Naive B cell (primary cell): ENCODE data around the gene IL1B. TPM values are rescaled to one million over a fixed set of nuclear protein-coding genes. Genes with fewer than 3 reads are reported as not detected.
A peak's percentile ranks its signal among the peaks of the same experiment; 100 is the strongest.

Experiments used
- ATAC-seq, 2 donors: fragments of 150-1000 bp; cut with Tn5 transposase; 2 replicates each; pipeline ENCODE4 v1.10.0; 2021; ENCODE audit warnings: low read depth in 2 of 2, mild to moderate bottlenecking in 2 of 2, moderate library complexity in 2 of 2
- DNase-seq: peaks from one replicate; pipeline ENCODE4 v3.0.0; 2022
- H3K27ac Mint-ChIP-seq, 6 donors: one replicate each; pipeline ENCODE4 v1.8.0; 2020 to 2022; ENCODE audit warnings: mild to moderate bottlenecking in 6 of 6, mixed read lengths in 6 of 6, moderate library complexity in 5 of 6, inconsistent platforms in 2 of 6
- H3K27me3 Mint-ChIP-seq, 3 donors: one replicate each; pipeline ENCODE4 v1.8.0; 2021 to 2022; ENCODE audit warnings: mixed read lengths in 3 of 3, mild to moderate bottlenecking in 1 of 3
- H3K36me3 Mint-ChIP-seq, 2 donors: one replicate each; pipeline ENCODE4 v1.8.0; 2020 to 2022; ENCODE audit warnings: mixed read lengths in 2 of 2, inconsistent platforms in 1 of 2, mild to moderate bottlenecking in 1 of 2
- H3K4me1 Mint-ChIP-seq, 3 donors: one replicate each; pipeline ENCODE4 v1.8.0; 2020 to 2022; ENCODE audit warnings: mixed read lengths in 3 of 3, inconsistent platforms in 1 of 3, mild to moderate bottlenecking in 1 of 3, moderate library complexity in 1 of 3
- H3K4me3 Mint-ChIP-seq, 8 donors: one replicate each; pipeline ENCODE4 v1.8.0; 2020 to 2022; ENCODE audit warnings: mild to moderate bottlenecking in 8 of 8, mixed read lengths in 8 of 8, moderate library complexity in 8 of 8, inconsistent platforms in 2 of 8
- H3K9me3 Mint-ChIP-seq, 7 donors: one replicate each; pipeline ENCODE4 v1.8.0; 2020 to 2022; ENCODE audit warnings: mixed read lengths in 7 of 7, mild to moderate bottlenecking in 5 of 7, inconsistent platforms in 2 of 7, moderate library complexity in 1 of 7
- polyA plus RNA-seq, 6 donors: library from polyadenylated mRNA; unstranded; fragments of 300-500 nt; fragmentation: Illumina TruSeq; gene quantifications; one replicate each; pipeline ENCODE4 v1.2.3, GENCODE V29; 2021; ENCODE audit warnings: low read depth in 6 of 6

Gene IL1B
- polyA plus RNA-seq, 6 donors from 2014 or later, result 0.35 to 0.37 TPM; not detected in 4

- Mint-ChIP-seq H3K27ac (peak overlapping the region in 2 of 6 donors; percentile 53 to 86), H3K4me1 (peaks cover 12 to 19% (median 17%) of the 10 kb centered on the region in 3 donors), H3K36me3 (no peaks in the 10 kb centered on the region), H3K4me3 (peak overlapping the region in 2 of 8 donors; percentile 27 to 36), H3K27me3 (peaks cover 0 to 6% (median 5%) of the 10 kb centered on the region in 3 donors), H3K9me3 (peaks cover 0 to 2% (median 0%) of the 10 kb centered on the region in 7 donors)
- no peak for ATAC-seq
- no peak for DNase-seq
Measured at GRCh38 chr2:112830682-112831512, 5.7 kb downstream of the IL1B start.

DNA sequence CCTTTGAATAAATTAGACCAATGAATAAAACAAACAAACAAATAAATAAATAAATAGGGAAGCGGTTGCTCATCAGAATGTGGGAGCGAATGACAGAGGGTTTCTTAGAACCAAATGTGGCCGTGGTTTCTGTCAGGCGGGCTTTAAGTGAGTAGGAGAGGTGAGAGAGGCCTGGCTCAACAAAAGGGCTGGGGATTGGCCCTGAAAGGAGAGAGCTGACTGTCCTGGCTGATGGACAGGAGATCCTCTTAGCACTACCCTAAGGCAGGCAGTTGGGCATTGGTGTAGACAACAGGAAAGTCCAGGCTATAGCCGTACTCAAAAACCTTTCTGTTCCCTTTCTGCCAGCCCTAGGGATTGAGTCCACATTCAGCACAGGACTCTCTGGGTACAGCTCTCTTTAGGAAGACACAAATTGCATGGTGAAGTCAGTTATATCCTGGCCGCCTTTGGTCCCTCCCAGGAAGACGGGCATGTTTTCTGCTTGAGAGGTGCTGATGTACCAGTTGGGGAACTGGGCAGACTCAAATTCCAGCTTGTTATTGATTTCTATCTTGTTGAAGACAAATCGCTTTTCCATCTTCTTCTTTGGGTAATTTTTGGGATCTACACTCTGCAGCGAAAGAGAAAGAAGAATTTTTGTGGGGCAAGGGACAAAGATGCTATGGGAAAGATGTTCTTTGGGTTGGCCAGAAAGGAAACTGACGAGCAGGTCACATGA is 6.5 kb downstream of the IL1B start:
- peak overlapping the region in 1 of 8 donors; percentile 36 for H3K4me3 Mint-ChIP-seq
- H3K36me3 Mint-ChIP-seq, result no peaks in the 10 kb centered on the region
- DNase-seq (no peak), ATAC-seq (no peak)
- peaks cover 8 to 14% (median 13%) of the 10 kb centered on the region in 3 donors for H3K4me1 Mint-ChIP-seq
- H3K27ac Mint-ChIP-seq, result no peak overlapping the region
- peaks cover 0 to 6% (median 5%) of the 10 kb centered on the region in 3 donors for H3K27me3 Mint-ChIP-seq
- peaks cover 0 to 2% (median 0%) of the 10 kb centered on the region in 7 donors for H3K9me3 Mint-ChIP-seq

- H3K27ac Mint-ChIP-seq, result peak overlapping the region in 1 of 6 donors; percentile 71
- peaks cover 0 to 2% (median 0%) of the 10 kb centered on the region in 7 donors for H3K9me3 Mint-ChIP-seq
- ATAC-seq, result no peak
Measured at GRCh38 chr2:112829101-112829960, 7.2 kb downstream of the IL1B start.

DNA sequence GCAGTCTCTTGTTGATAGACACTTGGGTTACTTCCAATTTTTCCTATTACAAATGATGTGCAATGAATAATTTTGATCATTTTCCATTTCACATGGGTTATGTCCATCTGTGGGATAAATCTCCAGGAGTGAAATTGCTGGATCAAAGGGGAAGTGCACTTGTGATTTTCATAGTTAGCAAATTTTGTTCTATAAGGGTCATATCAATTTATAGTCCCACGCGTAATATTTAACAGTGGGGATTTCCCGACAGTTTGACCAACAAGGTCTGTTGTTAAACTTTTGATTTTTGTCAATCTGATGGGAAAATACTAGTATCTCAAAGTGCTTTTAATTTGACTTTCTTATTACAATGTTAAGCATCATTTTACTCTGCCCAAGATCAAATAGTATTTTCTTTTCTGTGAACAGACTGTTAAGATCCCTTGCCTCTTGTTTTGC is 8.3 kb downstream of the IL1B start:
- Mint-ChIP-seq H3K27me3 (peaks cover 0 to 8% (median 5%) of the 10 kb centered on the region in 3 donors), H3K36me3 (no peaks in the 10 kb centered on the region), H3K4me1 (peaks cover 8 to 14% (median 13%) of the 10 kb centered on the region in 3 donors), H3K9me3 (peaks cover 0 to 4% (median 0%) of the 10 kb centered on the region in 7 donors), H3K27ac (no peak overlapping the region), H3K4me3 (no peak overlapping the region)
- ATAC-seq (no peak), DNase-seq (no peak)

More at GRCh38 chr2:112829101-112829960, 7.2 kb downstream of the IL1B start:
- Mint-ChIP-seq H3K4me3 (peak overlapping the region in 1 of 8 donors; percentile 17), H3K27me3 (peaks cover 0 to 6% (median 5%) of the 10 kb centered on the region in 3 donors), H3K4me1 (peaks cover 8 to 14% (median 13%) of the 10 kb centered on the region in 3 donors), H3K36me3 (no peaks in the 10 kb centered on the region)
- DNase-seq, result no peak

DNA sequence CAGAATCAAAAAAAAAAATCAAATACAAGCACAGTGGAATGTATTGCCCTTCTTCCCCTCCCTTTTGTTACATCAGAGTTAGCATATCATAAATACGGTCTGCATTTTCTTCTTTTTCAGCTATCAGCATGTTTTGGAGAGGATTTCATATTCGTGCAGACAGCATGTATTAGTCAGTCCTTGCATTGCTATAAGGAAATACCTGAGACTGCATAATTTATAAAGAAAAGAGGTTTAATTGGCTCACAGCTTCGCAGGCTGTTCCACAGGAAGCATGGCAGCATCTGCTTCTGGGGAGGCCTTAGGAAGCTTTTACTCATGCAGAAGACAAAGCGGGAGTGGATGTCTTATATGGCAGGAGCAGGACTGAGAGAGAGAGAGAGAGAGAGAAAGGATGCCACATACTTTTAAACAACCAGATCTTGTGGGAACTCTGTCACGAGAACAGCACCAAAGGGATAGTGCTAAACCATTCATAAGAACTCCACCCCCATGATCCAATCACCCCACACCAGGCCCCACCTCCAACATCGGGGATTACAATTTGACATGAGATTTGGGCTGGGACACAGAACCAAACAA is 8.9 kb downstream of the IL1B start:
- peaks cover 0 to 10% (median 5%) of the 10 kb centered on the region in 3 donors for H3K27me3 Mint-ChIP-seq
- H3K4me1 Mint-ChIP-seq, result peaks cover 8 to 14% (median 13%) of the 10 kb centered on the region in 3 donors
- no peak for DNase-seq
- no peak overlapping the region for H3K27ac Mint-ChIP-seq
- H3K4me3 Mint-ChIP-seq, result no peak overlapping the region
- no peaks in the 10 kb centered on the region for H3K36me3 Mint-ChIP-seq
- H3K9me3 Mint-ChIP-seq, result peaks cover 0 to 4% (median 0%) of the 10 kb centered on the region in 7 donors
- no peak for ATAC-seq

DNA sequence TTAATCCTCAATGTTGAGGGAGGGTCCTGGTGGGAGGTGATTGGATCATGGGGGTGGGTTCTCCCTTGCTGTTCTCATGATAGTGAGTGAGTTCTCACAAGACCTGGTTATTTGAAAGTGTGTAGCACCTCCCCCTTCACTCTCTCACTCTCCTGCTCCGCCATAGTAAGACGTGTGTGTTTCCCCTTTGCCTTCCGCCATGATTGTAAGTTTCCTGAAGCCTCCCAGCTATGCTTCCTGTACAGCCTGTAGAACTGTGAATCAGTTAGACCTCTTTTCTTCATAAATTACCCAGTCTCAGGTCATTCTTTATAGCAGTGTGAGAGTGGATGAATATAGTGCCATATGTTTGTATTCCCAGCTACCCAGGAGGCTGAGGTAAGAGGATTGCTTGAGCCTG is 9.6 kb downstream of the IL1B start:
- no peak overlapping the region for H3K27ac Mint-ChIP-seq
- peaks cover 0 to 4% (median 0%) of the 10 kb centered on the region in 7 donors for H3K9me3 Mint-ChIP-seq
- peaks cover 0 to 10% (median 5%) of the 10 kb centered on the region in 3 donors for H3K27me3 Mint-ChIP-seq
- H3K4me3 Mint-ChIP-seq, result no peak overlapping the region
- H3K4me1 Mint-ChIP-seq, result peaks cover 8 to 13% (median 12%) of the 10 kb centered on the region in 3 donors
- DNase-seq (no peak), ATAC-seq (no peak)
- H3K36me3 Mint-ChIP-seq, result no peaks in the 10 kb centered on the region

DNA sequence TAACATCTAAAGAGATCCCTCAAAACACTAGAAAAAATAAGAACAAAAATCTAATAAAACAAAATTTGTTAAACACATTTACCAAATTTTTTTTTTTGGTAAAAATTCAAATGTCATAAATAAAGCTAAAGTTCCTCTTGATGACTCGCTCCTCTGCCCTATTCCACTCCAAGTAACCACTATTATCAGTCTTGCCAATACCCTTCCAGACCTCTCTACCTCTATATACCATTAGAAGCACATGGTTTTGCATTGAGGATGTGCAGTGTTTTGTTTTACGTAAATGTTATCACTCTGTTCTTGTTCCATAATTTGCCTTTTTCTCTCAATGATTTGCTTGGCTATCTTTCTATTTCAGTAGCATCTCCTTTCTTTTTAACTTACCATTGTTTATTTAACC is 10.9 kb downstream of the IL1B start:
- ATAC-seq, result no peak
- H3K36me3 Mint-ChIP-seq, result no peaks in the 10 kb centered on the region
- peaks cover 0 to 3% (median 0%) of the 10 kb centered on the region in 3 donors for H3K4me1 Mint-ChIP-seq
- no peak for DNase-seq
- H3K27me3 Mint-ChIP-seq, result peaks cover 0 to 10% (median 5%) of the 10 kb centered on the region in 3 donors
- no peak overlapping the region for H3K4me3 Mint-ChIP-seq
- H3K27ac Mint-ChIP-seq, result no peak overlapping the region
- peaks cover 0 to 4% (median 0%) of the 10 kb centered on the region in 7 donors for H3K9me3 Mint-ChIP-seq

DNA sequence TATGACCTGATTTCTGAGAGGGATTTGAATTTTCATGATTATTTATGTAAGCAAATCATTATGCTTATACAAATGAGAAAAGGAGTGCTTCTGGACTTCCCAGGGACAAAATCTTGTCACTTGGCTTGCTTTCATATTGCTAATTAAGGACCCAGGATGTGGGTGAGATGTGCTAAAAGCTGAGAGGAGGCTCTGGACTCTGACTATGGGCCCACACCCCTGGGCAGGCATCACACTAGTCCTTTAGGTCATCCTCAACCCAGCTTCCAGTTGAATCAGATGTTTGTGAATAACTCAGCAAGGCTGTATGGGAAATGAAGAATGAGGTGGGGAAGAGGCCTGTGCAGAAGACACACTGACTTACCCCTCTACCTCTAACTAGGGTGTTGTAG is 11.9 kb downstream of the IL1B start:
- H3K27ac Mint-ChIP-seq, result no peak overlapping the region
- DNase-seq (no peak), ATAC-seq (no peak)
- H3K4me1 Mint-ChIP-seq, result peaks cover 0 to 3% (median 0%) of the 10 kb centered on the region in 3 donors
- H3K9me3 Mint-ChIP-seq, result peaks cover 0 to 4% (median 0%) of the 10 kb centered on the region in 7 donors
- peaks cover 0 to 10% (median 5%) of the 10 kb centered on the region in 3 donors for H3K27me3 Mint-ChIP-seq
- no peaks in the 10 kb centered on the region for H3K36me3 Mint-ChIP-seq
- no peak overlapping the region for H3K4me3 Mint-ChIP-seq

DNA sequence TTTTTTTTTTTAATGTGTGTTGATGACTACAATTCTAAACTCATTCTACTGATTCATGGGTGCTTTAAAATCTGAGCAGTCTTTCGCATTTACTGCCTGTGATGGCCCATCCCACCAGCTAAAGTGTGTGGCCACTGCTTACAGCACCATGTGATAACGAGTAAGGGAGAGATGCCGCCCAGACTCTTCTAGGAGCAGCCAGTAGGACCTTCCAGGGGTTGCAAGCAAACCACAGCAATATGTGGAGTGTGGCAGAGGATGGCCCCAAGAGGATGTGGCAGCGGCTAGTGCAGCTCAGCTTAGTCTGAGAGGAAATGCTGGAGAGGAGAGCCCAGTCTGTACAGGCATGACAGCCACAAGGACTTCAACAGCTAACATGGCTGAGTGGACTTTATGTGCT is 14.9 kb downstream of the IL1B start:
- DNase-seq, result no peak
- ATAC-seq, result no peak
- peaks cover 0 to 4% (median 0%) of the 10 kb centered on the region in 3 donors for H3K27me3 Mint-ChIP-seq
- peaks cover 0 to 3% (median 0%) of the 10 kb centered on the region in 3 donors for H3K4me1 Mint-ChIP-seq
- H3K9me3 Mint-ChIP-seq, result peaks cover 0 to 2% (median 0%) of the 10 kb centered on the region in 7 donors
- H3K4me3 Mint-ChIP-seq, result no peak overlapping the region
- H3K27ac Mint-ChIP-seq, result peak overlapping the region in 1 of 6 donors; percentile 43
- H3K36me3 Mint-ChIP-seq, result no peaks in the 10 kb centered on the region

DNA sequence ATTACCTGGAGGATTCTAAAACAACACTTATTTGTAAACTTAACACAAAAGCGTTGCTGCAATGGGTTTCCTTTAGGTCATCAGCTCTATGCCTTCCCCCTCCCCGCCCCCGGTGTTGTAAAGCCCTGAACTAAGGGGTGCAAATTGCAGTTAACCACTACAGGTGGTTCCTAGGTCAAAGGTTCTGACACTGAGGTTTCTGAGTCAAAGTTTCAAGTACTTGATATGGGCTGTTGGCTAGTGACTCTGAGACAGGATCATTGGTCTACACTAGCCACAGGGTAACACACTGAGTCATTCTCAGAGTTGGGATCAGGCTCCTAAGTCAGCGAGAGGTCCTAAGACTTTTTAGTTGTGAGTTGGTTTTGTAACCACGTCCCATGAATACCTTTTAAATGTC is 15.4 kb downstream of the IL1B start:
- no peaks in the 10 kb centered on the region for H3K36me3 Mint-ChIP-seq
- DNase-seq (no peak), ATAC-seq (no peak)
- no peak overlapping the region for H3K27ac Mint-ChIP-seq
- H3K4me1 Mint-ChIP-seq, result peaks cover 0 to 3% (median 0%) of the 10 kb centered on the region in 3 donors
- no peak overlapping the region for H3K4me3 Mint-ChIP-seq
- H3K27me3 Mint-ChIP-seq, result peaks cover 0 to 4% (median 0%) of the 10 kb centered on the region in 3 donors
- peaks cover 0 to 2% (median 0%) of the 10 kb centered on the region in 7 donors for H3K9me3 Mint-ChIP-seq

DNA sequence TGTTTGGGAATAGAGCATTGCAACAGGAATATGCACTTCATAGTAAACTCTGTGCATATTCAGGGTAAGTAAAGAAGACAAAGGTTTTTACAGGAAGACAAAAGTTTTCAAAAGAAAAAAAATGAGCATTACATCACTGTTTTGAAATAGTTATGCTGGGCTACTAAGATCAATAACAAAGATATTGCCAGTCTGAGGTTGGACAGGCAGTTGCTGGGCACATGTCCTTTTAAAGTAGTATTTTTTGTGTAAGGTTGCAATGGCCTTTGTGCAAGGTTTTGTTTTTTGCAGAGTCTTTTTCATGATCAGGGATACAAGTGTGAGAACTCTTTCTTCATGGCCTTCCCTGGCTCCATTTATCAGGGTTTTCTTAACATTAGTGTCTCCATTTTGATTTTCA is 16.2 kb downstream of the IL1B start:
- no peak for ATAC-seq
- Mint-ChIP-seq H3K9me3 (peaks cover 0 to 2% (median 0%) of the 10 kb centered on the region in 7 donors), H3K4me3 (no peak overlapping the region), H3K36me3 (no peaks in the 10 kb centered on the region), H3K4me1 (peaks cover 0 to 3% (median 0%) of the 10 kb centered on the region in 3 donors), H3K27me3 (peaks cover 0 to 4% (median 0%) of the 10 kb centered on the region in 3 donors), H3K27ac (peak overlapping the region in 1 of 6 donors; percentile 13)
- no peak for DNase-seq

GRCh38 chr2:112819081-112819480 is 17.5 kb downstream of the IL1B start:
- Mint-ChIP-seq H3K4me3 (no peak overlapping the region), H3K9me3 (peaks cover 0 to 2% (median 0%) of the 10 kb centered on the region in 7 donors), H3K4me1 (peaks cover 0 to 3% (median 0%) of the 10 kb centered on the region in 3 donors), H3K27me3 (peaks cover 0 to 4% (median 0%) of the 10 kb centered on the region in 3 donors), H3K36me3 (no peaks in the 10 kb centered on the region), H3K27ac (no peak overlapping the region)
- DNase-seq (no peak), ATAC-seq (no peak)
